ENCODE results near the gene NEDD9.

NEDD9 gene

GRCh38 chr6:11140056-11140455 is 92.4 kb downstream of the NEDD9 start:
- no peak overlapping the region for H3K4me3 ChIP-seq (replicated peaks in 1 of 2; ENCODE audit: low read depth in 2 of 2, low read length in 2 of 2)
- TF ChIP-seq CTCF (IDR thresholded peaks at IDR 0.05; ENCODE audit: low read depth, low read length) = no peak
- no peak for DNase-seq (ENCODE audit: low read depth in 2 of 2)

- DNase-seq (ENCODE audit: low read depth in 2 of 2) = peak; percentile 20 to 64
- no peak for TF ChIP-seq CTCF (IDR thresholded peaks at IDR 0.05; ENCODE audit: low read depth, low read length)
- no peak overlapping the region for H3K4me3 ChIP-seq (replicated peaks in 1 of 2; ENCODE audit: low read depth in 2 of 2, low read length in 2 of 2)
Measured at GRCh38 chr6:11139051-11139960, 93.2 kb downstream of the NEDD9 start.

DNA sequence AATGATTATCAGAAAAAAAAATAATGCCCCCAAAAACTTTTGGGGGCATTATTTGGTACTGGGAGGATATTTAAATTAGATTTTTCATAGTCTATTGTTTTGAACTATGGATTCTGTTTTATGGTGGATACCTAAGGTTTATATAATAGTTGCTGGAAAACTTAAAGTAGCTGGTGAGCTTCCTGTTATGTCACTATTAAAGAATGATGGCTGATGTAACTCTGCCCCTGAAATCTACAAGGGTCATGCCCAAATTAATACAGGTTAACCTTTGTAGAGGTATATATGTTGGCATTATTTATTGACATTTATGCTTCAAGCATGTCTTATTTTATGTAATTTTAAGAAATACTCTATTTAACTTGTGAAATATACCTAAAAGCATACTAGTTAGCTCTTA is 95.7 kb downstream of the NEDD9 start:
- no peak for DNase-seq (ENCODE audit: low read depth in 2 of 2)
- TF ChIP-seq CTCF (IDR thresholded peaks at IDR 0.05; ENCODE audit: low read depth, low read length) = no peak

More for the DNA sequence above, 95.7 kb downstream of the NEDD9 start:
- H3K4me3 ChIP-seq (replicated peaks in 1 of 2; ENCODE audit: low read depth in 2 of 2, low read length in 2 of 2) = no peak overlapping the region
